ENCODE data around the gene DPYD.
"Not testable (repeated sequence)": the region's sequence is repeated elsewhere in the genome, so short reads cannot be mapped to it uniquely, and the experiment has no call there.

Gene DPYD

GRCh38 chr1:97238816-97239215 is 682.0 kb downstream of the DPYD start:
- DNase-seq (ENCODE audit: low spot score in 2 of 2) (no peak), ATAC-seq (ENCODE audit: low read depth) (no peak)
- H3K9me3 Mint-ChIP-seq, result peaks cover 1% of the 10 kb centered on the region
- H3K27ac Mint-ChIP-seq, result no peak overlapping the region
- no peak overlapping the region for H3K4me3 Mint-ChIP-seq
- no peaks in the 10 kb centered on the region for H3K36me3 Mint-ChIP-seq
- no peaks in the 10 kb centered on the region for H3K4me1 Mint-ChIP-seq
- H3K27me3 Mint-ChIP-seq, result no peaks in the 10 kb centered on the region

- not testable (repeated sequence) for H3K9me3 Mint-ChIP-seq; H3K27ac Mint-ChIP-seq; DNase-seq (ENCODE audit: low spot score in 2 of 2); H3K4me1 Mint-ChIP-seq; ATAC-seq (ENCODE audit: low read depth); H3K27me3 Mint-ChIP-seq; H3K4me3 Mint-ChIP-seq
- H3K36me3 Mint-ChIP-seq, result peaks cover 15% of the 10 kb centered on the region
Observed at GRCh38 chr1:97231354-97231753, 689.5 kb downstream of the DPYD start.

GRCh38 chr1:97212671-97213070 is 708.2 kb downstream of the DPYD start:
- no peak for ATAC-seq (ENCODE audit: low read depth)
- H3K4me3 Mint-ChIP-seq, result no peak overlapping the region

GRCh38 chr1:97210307-97210706 is 710.5 kb downstream of the DPYD start:
- Mint-ChIP-seq H3K9me3 (no peaks in the 10 kb centered on the region), H3K36me3 (no peaks in the 10 kb centered on the region), H3K27me3 (no peaks in the 10 kb centered on the region), H3K4me1 (no peaks in the 10 kb centered on the region), H3K4me3 (no peak overlapping the region), H3K27ac (no peak overlapping the region)
- ATAC-seq (ENCODE audit: low read depth) (no peak), DNase-seq (ENCODE audit: low spot score in 2 of 2) (no peak)

More at GRCh38 chr1:97212671-97213070, 708.2 kb downstream of the DPYD start:
- Mint-ChIP-seq H3K4me1 (no peaks in the 10 kb centered on the region), H3K36me3 (no peaks in the 10 kb centered on the region), H3K9me3 (no peaks in the 10 kb centered on the region), H3K27me3 (no peaks in the 10 kb centered on the region), H3K27ac (no peak overlapping the region)
- DNase-seq (ENCODE audit: low spot score in 2 of 2), result no peak

GRCh38 chr1:97209381-97209957 is 711.4 kb downstream of the DPYD start:
- no peak for ATAC-seq (ENCODE audit: low read depth)
- H3K36me3 Mint-ChIP-seq, result no peaks in the 10 kb centered on the region
- DNase-seq (ENCODE audit: low spot score in 2 of 2), result no peak
- no peaks in the 10 kb centered on the region for H3K9me3 Mint-ChIP-seq
- H3K27me3 Mint-ChIP-seq, result no peaks in the 10 kb centered on the region
- H3K4me3 Mint-ChIP-seq, result no peak overlapping the region
- no peak overlapping the region for H3K27ac Mint-ChIP-seq
- H3K4me1 Mint-ChIP-seq, result no peaks in the 10 kb centered on the region

GRCh38 chr1:97207868-97208267 is 713.0 kb downstream of the DPYD start:
- Mint-ChIP-seq H3K9me3 (no peaks in the 10 kb centered on the region), H3K4me1 (no peaks in the 10 kb centered on the region), H3K27me3 (no peaks in the 10 kb centered on the region), H3K36me3 (no peaks in the 10 kb centered on the region), H3K4me3 (no peak overlapping the region), H3K27ac (no peak overlapping the region)
- ATAC-seq (ENCODE audit: low read depth), result no peak
- no peak for DNase-seq (ENCODE audit: low spot score in 2 of 2)

- Mint-ChIP-seq H3K4me3 (no peak overlapping the region), H3K27me3 (no peaks in the 10 kb centered on the region), H3K36me3 (no peaks in the 10 kb centered on the region), H3K4me1 (no peaks in the 10 kb centered on the region), H3K27ac (no peak overlapping the region), H3K9me3 (no peaks in the 10 kb centered on the region)
- ATAC-seq (ENCODE audit: low read depth), result no peak
- no peak for DNase-seq (ENCODE audit: low spot score in 2 of 2)
Observed at GRCh38 chr1:97204468-97204867, 716.4 kb downstream of the DPYD start.

GRCh38 chr1:97202481-97203380 is 718.1 kb downstream of the DPYD start:
- H3K9me3 Mint-ChIP-seq, result no peaks in the 10 kb centered on the region
- DNase-seq (ENCODE audit: low spot score in 2 of 2) (no peak), ATAC-seq (ENCODE audit: low read depth) (no peak)
- H3K4me3 Mint-ChIP-seq, result no peak overlapping the region
- H3K27ac Mint-ChIP-seq, result no peak overlapping the region
- H3K36me3 Mint-ChIP-seq, result no peaks in the 10 kb centered on the region
- H3K27me3 Mint-ChIP-seq, result no peaks in the 10 kb centered on the region
- H3K4me1 Mint-ChIP-seq, result no peaks in the 10 kb centered on the region

GRCh38 chr1:97201641-97202040 is 719.2 kb downstream of the DPYD start:
- Mint-ChIP-seq H3K36me3 (no peaks in the 10 kb centered on the region), H3K4me3 (no peak overlapping the region), H3K27me3 (no peaks in the 10 kb centered on the region), H3K9me3 (no peaks in the 10 kb centered on the region), H3K4me1 (no peaks in the 10 kb centered on the region), H3K27ac (no peak overlapping the region)
- ATAC-seq (ENCODE audit: low read depth) (no peak), DNase-seq (ENCODE audit: low spot score in 2 of 2) (no peak)

- H3K9me3 Mint-ChIP-seq, result no peaks in the 10 kb centered on the region
- no peak for ATAC-seq (ENCODE audit: low read depth)
- H3K4me1 Mint-ChIP-seq, result no peaks in the 10 kb centered on the region
- no peak overlapping the region for H3K4me3 Mint-ChIP-seq
- no peak for DNase-seq (ENCODE audit: low spot score in 2 of 2)
- H3K27me3 Mint-ChIP-seq, result no peaks in the 10 kb centered on the region
- H3K27ac Mint-ChIP-seq, result no peak overlapping the region
- H3K36me3 Mint-ChIP-seq, result no peaks in the 10 kb centered on the region
Observed at GRCh38 chr1:97200595-97200994, 720.2 kb downstream of the DPYD start.

GRCh38 chr1:97196825-97197516 is 723.9 kb downstream of the DPYD start:
- ATAC-seq (ENCODE audit: low read depth), result no peak
- no peak overlapping the region for H3K4me3 Mint-ChIP-seq
- no peak overlapping the region for H3K27ac Mint-ChIP-seq
- H3K36me3 Mint-ChIP-seq, result no peaks in the 10 kb centered on the region
- H3K9me3 Mint-ChIP-seq, result peaks cover 1% of the 10 kb centered on the region
- no peaks in the 10 kb centered on the region for H3K27me3 Mint-ChIP-seq
- H3K4me1 Mint-ChIP-seq, result no peaks in the 10 kb centered on the region
- DNase-seq (ENCODE audit: low spot score in 2 of 2), result no peak

- Mint-ChIP-seq H3K27me3 (no peaks in the 10 kb centered on the region), H3K9me3 (peaks cover 1% of the 10 kb centered on the region), H3K4me1 (no peaks in the 10 kb centered on the region), H3K4me3 (no peak overlapping the region), H3K27ac (no peak overlapping the region), H3K36me3 (no peaks in the 10 kb centered on the region)
- DNase-seq (ENCODE audit: low spot score in 2 of 2), result no peak
- ATAC-seq (ENCODE audit: low read depth), result no peak
Observed at GRCh38 chr1:97192872-97193572, 727.8 kb downstream of the DPYD start.

- peaks cover 1% of the 10 kb centered on the region for H3K9me3 Mint-ChIP-seq
- no peaks in the 10 kb centered on the region for H3K36me3 Mint-ChIP-seq
- H3K27ac Mint-ChIP-seq, result no peak overlapping the region
Observed at GRCh38 chr1:97190326-97190725, 730.5 kb downstream of the DPYD start.

GRCh38 chr1:97186381-97186780 is 734.5 kb downstream of the DPYD start:
- Mint-ChIP-seq H3K36me3 (no peaks in the 10 kb centered on the region), H3K27me3 (no peaks in the 10 kb centered on the region), H3K4me1 (peaks cover 2% of the 10 kb centered on the region), H3K27ac (no peak overlapping the region), H3K9me3 (peaks cover 2% of the 10 kb centered on the region), H3K4me3 (no peak overlapping the region)
- ATAC-seq (ENCODE audit: low read depth), result no peak
- DNase-seq (ENCODE audit: low spot score in 2 of 2), result no peak

More at GRCh38 chr1:97190326-97190725, 730.5 kb downstream of the DPYD start:
- peaks cover 2% of the 10 kb centered on the region for H3K4me1 Mint-ChIP-seq
- no peak for DNase-seq (ENCODE audit: low spot score in 2 of 2)
- ATAC-seq (ENCODE audit: low read depth), result no peak
- no peak overlapping the region for H3K4me3 Mint-ChIP-seq
- no peaks in the 10 kb centered on the region for H3K27me3 Mint-ChIP-seq
